Measurements from ENCODE around the gene PUDP. TPM values are rescaled to one million over a fixed set of nuclear protein-coding genes. Genes with fewer than 3 reads are reported as not detected.
A peak's percentile ranks its signal among the peaks of the same experiment; 100 is the strongest.

Gene PUDP
- total RNA-seq, 1 donor from 2014 or later: 17.2 TPM

- TF ChIP-seq POLR2AphosphoS5 (IDR thresholded peaks at IDR 0.05; ENCODE audit: insufficient read depth in 1 of 2, low read depth in 1 of 2): peak in 1 of 2 donors; percentile 75
- no peak for TF ChIP-seq POLR2A (IDR thresholded peaks at IDR 0.05)
- peak in 2 of 3 experiments; percentile 7 to 9 for TF ChIP-seq CTCF (IDR thresholded peaks at IDR 0.05)
- no peaks in the 10 kb centered on the region for H3K9me3 ChIP-seq
- H3K27ac ChIP-seq: no peak overlapping the region
Observed at GRCh38 chrX:7132335-7133049, 15.5 kb downstream of the PUDP start.

GRCh38 chrX:7131621-7132020, 16.3 kb downstream of the PUDP start:
- DNase-seq (ENCODE audit: extremely low spot score in 2 of 2): no peak
- Histone ChIP-seq H3K4me3 (no peak overlapping the region), H3K27ac (no peak overlapping the region), H3K9me3 (no peaks in the 10 kb centered on the region), H3K36me3 (no peaks in the 10 kb centered on the region), H3K27me3 (no peaks in the 10 kb centered on the region), H3K4me1 (peaks cover 14% of the 10 kb centered on the region)
- no peak for TF ChIP-seq CTCF (IDR thresholded peaks at IDR 0.05)
- intact Hi-C loops (cut with DNase I): no loop called here

More at GRCh38 chrX:7132335-7133049, 15.5 kb downstream of the PUDP start:
- Histone ChIP-seq H3K36me3 (no peaks in the 10 kb centered on the region), H3K4me3 (no peak overlapping the region), H3K27me3 (no peaks in the 10 kb centered on the region), H3K4me1 (peaks cover 14% of the 10 kb centered on the region)
- DNase-seq (ENCODE audit: extremely low spot score in 2 of 2): no peak
- intact Hi-C loops (cut with DNase I): no loop called here

- TF ChIP-seq CTCF (IDR thresholded peaks at IDR 0.05) (no peak), POLR2AphosphoS5 (IDR thresholded peaks at IDR 0.05; ENCODE audit: insufficient read depth in 1 of 2, low read depth in 1 of 2) (no peak), POLR2A (IDR thresholded peaks at IDR 0.05) (no peak)
- intact Hi-C loops (cut with DNase I): no loop called here
- no peak overlapping the region for H3K4me3 ChIP-seq
Observed at GRCh38 chrX:7127056-7127455, 20.9 kb downstream of the PUDP start.

GRCh38 chrX:7120878-7121219, 27.1 kb downstream of the PUDP start:
- H3K4me3 ChIP-seq: no peak overlapping the region
- intact Hi-C loops (cut with DNase I): no loop called here
- TF ChIP-seq POLR2A (IDR thresholded peaks at IDR 0.05) (no peak), POLR2AphosphoS5 (IDR thresholded peaks at IDR 0.05; ENCODE audit: insufficient read depth in 1 of 2, low read depth in 1 of 2) (no peak), CTCF (IDR thresholded peaks at IDR 0.05) (no peak)
- no peak overlapping the region for H3K27ac ChIP-seq
- H3K27me3 ChIP-seq: no peaks in the 10 kb centered on the region
- no peaks in the 10 kb centered on the region for H3K9me3 ChIP-seq
- DNase-seq (ENCODE audit: extremely low spot score in 2 of 2): no peak
- peaks cover 0 to 3% of the 10 kb centered on the region in 2 donors for H3K36me3 ChIP-seq
- H3K4me1 ChIP-seq: peaks cover 26% of the 10 kb centered on the region

More at GRCh38 chrX:7127056-7127455, 20.9 kb downstream of the PUDP start:
- Histone ChIP-seq H3K36me3 (peaks cover 0 to 3% of the 10 kb centered on the region in 2 donors), H3K9me3 (no peaks in the 10 kb centered on the region), H3K27me3 (no peaks in the 10 kb centered on the region), H3K4me1 (no peaks in the 10 kb centered on the region), H3K27ac (no peak overlapping the region)
- DNase-seq (ENCODE audit: extremely low spot score in 2 of 2): no peak
